ENCODE results near the gene CEACAM18. TPM values are rescaled to one million over a fixed set of nuclear protein-coding genes. Genes with fewer than 3 reads are reported as not detected.
"Not testable (repeated sequence)": the region's sequence is repeated elsewhere in the genome, so short reads cannot be mapped to it uniquely, and the experiment has no call there.

CEACAM18 gene
- total RNA-seq, 1 donor, result not detected

- no peak for DNase-seq (ENCODE audit: low read depth)
- no peak overlapping the region for H3K4me3 ChIP-seq (ENCODE audit: low read depth, low read length)
- TF ChIP-seq CTCF (IDR thresholded peaks at IDR 0.05; ENCODE audit: insufficient read depth, low read depth, low read length), result no peak
Measured at GRCh38 chr19:51462276-51462675, 16.1 kb upstream of the CEACAM18 start.

DNA sequence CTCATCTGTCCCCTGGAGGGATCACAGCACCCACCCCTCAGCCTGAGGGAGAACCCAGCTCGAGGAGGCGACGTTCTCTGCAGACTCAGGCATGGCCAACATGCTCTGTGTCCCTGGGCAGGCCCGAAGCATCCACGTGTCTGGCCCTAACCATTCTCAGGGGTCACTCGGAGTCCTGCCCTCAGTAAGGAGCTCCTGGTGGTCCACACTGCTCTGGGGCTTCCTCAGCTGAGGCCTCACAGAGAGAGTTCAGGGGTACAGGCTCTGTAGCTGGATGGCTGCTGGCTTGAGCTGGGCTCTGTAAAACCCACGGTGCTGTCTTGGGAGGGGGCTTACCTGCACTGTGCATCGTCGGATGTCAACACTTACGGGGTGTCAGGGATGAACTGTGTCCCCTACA is 15.7 kb upstream of the CEACAM18 start:
- H3K4me3 ChIP-seq (ENCODE audit: low read depth, low read length), result no peak overlapping the region

GRCh38 chr19:51463976-51464581 is 14.3 kb upstream of the CEACAM18 start:
- not testable (repeated sequence) for DNase-seq (ENCODE audit: low read depth); H3K4me3 ChIP-seq (ENCODE audit: low read depth, low read length)

More for the DNA sequence above, 15.7 kb upstream of the CEACAM18 start:
- TF ChIP-seq CTCF (IDR thresholded peaks at IDR 0.05; ENCODE audit: insufficient read depth, low read depth, low read length), result no peak
- no peak for DNase-seq (ENCODE audit: low read depth)

GRCh38 chr19:51466723-51467122 is 11.6 kb upstream of the CEACAM18 start:
- TF ChIP-seq CTCF (IDR thresholded peaks at IDR 0.05; ENCODE audit: insufficient read depth, low read depth, low read length), result no peak
- DNase-seq (ENCODE audit: low read depth), result no peak
- H3K4me3 ChIP-seq (ENCODE audit: low read depth, low read length), result no peak overlapping the region

DNA sequence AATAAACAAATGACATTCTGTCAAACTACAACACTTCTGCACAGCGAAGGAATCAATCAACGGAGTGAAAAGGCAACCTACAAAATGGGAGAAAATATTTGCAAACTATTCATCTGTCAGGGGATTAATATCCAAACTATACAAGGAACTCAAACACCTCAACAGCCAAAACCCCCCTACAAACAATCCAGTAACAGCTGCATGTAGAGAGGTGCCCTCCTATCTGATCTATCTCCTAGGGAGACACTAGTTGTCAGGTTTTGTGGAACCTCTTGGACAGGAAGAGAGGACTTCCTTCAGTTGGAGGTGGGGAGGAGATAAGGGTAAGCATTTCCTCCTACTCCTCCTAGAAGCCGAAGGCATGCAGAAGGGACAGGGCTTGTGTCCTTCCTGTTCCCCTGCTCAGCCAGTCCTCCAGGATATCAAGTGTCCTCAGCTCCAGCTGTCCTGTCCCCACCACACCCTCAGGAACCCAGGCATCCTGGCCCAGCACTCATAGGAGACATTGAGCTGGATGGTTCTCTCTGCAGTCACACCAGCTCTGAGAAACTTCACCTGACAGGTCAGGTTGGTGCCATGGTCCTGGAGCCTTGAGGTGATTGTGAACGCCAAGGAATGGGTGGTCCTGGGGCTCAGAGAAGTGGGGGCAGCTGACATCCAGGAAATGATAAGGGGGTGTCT is 10.3 kb upstream of the CEACAM18 start:
- no peak overlapping the region for H3K4me3 ChIP-seq (ENCODE audit: low read depth, low read length)
- TF ChIP-seq CTCF (IDR thresholded peaks at IDR 0.05; ENCODE audit: insufficient read depth, low read depth, low read length), result no peak
- no peak for DNase-seq (ENCODE audit: low read depth)

GRCh38 chr19:51468545-51468920 is 9.8 kb upstream of the CEACAM18 start:
- no peak for DNase-seq (ENCODE audit: low read depth)
- no peak overlapping the region for H3K4me3 ChIP-seq (ENCODE audit: low read depth, low read length)
- no peak for TF ChIP-seq CTCF (IDR thresholded peaks at IDR 0.05; ENCODE audit: insufficient read depth, low read depth, low read length)

- H3K4me3 ChIP-seq (ENCODE audit: low read depth, low read length), result no peak overlapping the region
- TF ChIP-seq CTCF (IDR thresholded peaks at IDR 0.05; ENCODE audit: insufficient read depth, low read depth, low read length), result no peak
- DNase-seq (ENCODE audit: low read depth), result no peak
Measured at GRCh38 chr19:51469162-51469561, 9.2 kb upstream of the CEACAM18 start.

All from fibroblast of villous mesenchyme (primary cell).